Smooth muscle cell (in vitro differentiated cells): ENCODE measurements around the gene COG1. TPM values are rescaled to one million over a fixed set of nuclear protein-coding genes. Genes with fewer than 3 reads are reported as not detected.

ENCODE experiments used
- DNase-seq: peaks from one replicate; lab custom pipeline; 2025; ENCODE audit not compliant: unreplicated experiment; lab: John Stamatoyannopoulos, UW
- H2AFZ ChIP-seq: fragments of 200-600 bp; sonication (generic); 2 replicates; pipeline ENCODE4 v1.6.0; 2016; ENCODE audit warnings: antibody characterized with exemption, low read depth, mild to moderate bottlenecking
- H3F3A ChIP-seq: fragments of 200-600 bp; sonication (generic); 2 replicates; pipeline ENCODE4 v1.6.0; 2017; ENCODE audit warnings: antibody characterized with exemption, low read depth
- H3K27ac ChIP-seq: fragments of 200-600 bp; sonication (generic); 2 replicates; pipeline ENCODE4 v1.5.1; 2016; ENCODE audit warnings: low read depth, mild to moderate bottlenecking
- H3K27me3 ChIP-seq: fragments of 200-600 bp; sonication (generic); 2 replicates; pipeline ENCODE4 v1.6.1; 2016; ENCODE audit warnings: low read depth, mild to moderate bottlenecking
- H3K36me3 ChIP-seq: fragments of 200-600 bp; sonication (generic); 2 replicates; pipeline ENCODE4 v1.5.1; 2016; ENCODE audit warnings: low read depth
- H3K4me1 ChIP-seq: fragments of 200-600 bp; sonication (generic); 2 replicates; pipeline ENCODE4 v1.5.1; 2016; ENCODE audit warnings: low read depth
- H3K4me2 ChIP-seq: fragments of 200-600 bp; sonication (generic); 2 replicates; pipeline ENCODE4 v1.6.0; 2016; ENCODE audit warnings: mild to moderate bottlenecking
- H3K4me3 ChIP-seq: fragments of 200-600 bp; sonication (generic); 2 replicates; pipeline ENCODE4 v1.5.1; 2016; ENCODE audit warnings: mild to moderate bottlenecking
- H3K79me2 ChIP-seq: fragments of 200-600 bp; sonication (generic); 2 replicates; pipeline ENCODE4 v1.6.0; 2016; ENCODE audit warnings: low read depth, mild to moderate bottlenecking
- H3K9ac ChIP-seq: fragments of 200-600 bp; sonication (generic); 2 replicates; pipeline ENCODE4 v1.6.0; 2016; ENCODE audit warnings: low read depth
- H3K9me3 ChIP-seq: fragments of 200-600 bp; sonication (generic); replicated peaks from 2 replicates; pipeline ENCODE4 v1.5.1; 2016; ENCODE audit warnings: low read depth
- H4K20me1 ChIP-seq: fragments of 200-600 bp; sonication (generic); 2 replicates; pipeline ENCODE4 v1.6.0; 2016; ENCODE audit warnings: low read depth
- CTCF ChIP-seq: fragments of 200-600 bp; sonication (generic); IDR thresholded peaks from 2 replicates; pipeline ENCODE4 v1.5.1; 2017; ENCODE audit warnings: borderline replicate concordance, mild to moderate bottlenecking, antibody characterized with exemption; ENCODE audit not compliant: insufficient read depth, poor library complexity, severe bottlenecking
- WGBS: methylation state at CpG from one replicate; pipeline ENCODE4 v1.1.7; 2016; ENCODE audit warnings: low lambda C conversion rate; 5-methylcytosine and 5-hydroxymethylcytosine counted together
- polyA plus RNA-seq: library from polyadenylated mRNA; unstranded; fragments of >200 nt; fragmentation: Nextera tagmentation; extraction: Ambion mirVana; gene quantifications from 2 replicates; pipeline ENCODE4 v1.2.1, GENCODE V29; 2016
- total RNA-seq: library from RNA; depleted of rRNA; stranded (reverse); fragments of >200 nt; gene quantifications from 2 replicates; pipeline ENCODE4 v1.2.3, GENCODE V29; 2014

The COG1 gene
- total and polyA plus RNA-seq, 2 experiments from 2014 or later = 29.4 to 37.8 TPM

DNA sequence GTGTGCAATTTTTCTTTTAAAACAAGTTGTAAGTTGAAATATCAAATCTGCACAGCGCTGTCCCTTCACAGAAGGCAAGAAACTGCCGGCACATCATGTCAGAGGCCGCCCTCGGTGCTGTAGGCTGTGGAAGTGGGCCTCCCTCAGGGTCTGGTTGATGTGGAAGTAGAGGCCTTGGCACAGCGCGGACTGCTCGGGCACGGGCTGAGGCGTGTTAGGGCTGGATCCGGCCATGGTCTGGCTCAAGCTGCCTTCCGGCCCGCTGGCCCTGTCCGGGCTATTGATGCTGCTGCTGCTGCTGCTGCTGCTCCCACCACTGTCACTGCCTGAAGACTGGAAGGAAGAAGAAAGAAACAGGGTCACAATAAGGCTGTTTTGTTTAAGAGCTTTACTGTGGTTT is 16.6 kb downstream of the COG1 start:
- no peaks in the 10 kb centered on the region for H3K4me1 ChIP-seq
- H3K36me3 ChIP-seq = peaks cover 5% of the 10 kb centered on the region
- no peak overlapping the region for H2AFZ ChIP-seq
- H4K20me1 ChIP-seq = peaks cover 40% of the 10 kb centered on the region
- peaks cover 2% of the 10 kb centered on the region for H3F3A ChIP-seq
- H3K9me3 ChIP-seq = no peaks in the 10 kb centered on the region
- no peak overlapping the region for H3K4me3 ChIP-seq
- no peak for TF ChIP-seq CTCF
- H3K9ac ChIP-seq = no peak overlapping the region
- no peak overlapping the region for H3K27ac ChIP-seq
- DNase-seq = no peak
- H3K27me3 ChIP-seq = no peaks in the 10 kb centered on the region
- peaks cover 12% of the 10 kb centered on the region for H3K79me2 ChIP-seq
- H3K4me2 ChIP-seq = no peak overlapping the region
- 96% methylated on average over 13 of the region's 13 CpGs for WGBS

GRCh38 chr17:73210002-73210678 is 17.3 kb downstream of the COG1 start:
- Histone ChIP-seq H3K4me2 (peak overlapping the region; percentile 44), H3K27ac (peak overlapping the region; percentile 35), H3F3A (peaks cover 2% of the 10 kb centered on the region), H3K79me2 (peaks cover 12% of the 10 kb centered on the region), H3K4me3 (no peak overlapping the region), H3K36me3 (peaks cover 5% of the 10 kb centered on the region), H4K20me1 (peaks cover 43% of the 10 kb centered on the region), H3K9me3 (no peaks in the 10 kb centered on the region), H3K27me3 (no peaks in the 10 kb centered on the region), H3K4me1 (no peaks in the 10 kb centered on the region), H2AFZ (no peak overlapping the region), H3K9ac (no peak overlapping the region)
- DNase-seq = no peak
- WGBS = 69% methylated on average over 8 of the region's 8 CpGs
- TF ChIP-seq CTCF = peak; percentile 34

DNA sequence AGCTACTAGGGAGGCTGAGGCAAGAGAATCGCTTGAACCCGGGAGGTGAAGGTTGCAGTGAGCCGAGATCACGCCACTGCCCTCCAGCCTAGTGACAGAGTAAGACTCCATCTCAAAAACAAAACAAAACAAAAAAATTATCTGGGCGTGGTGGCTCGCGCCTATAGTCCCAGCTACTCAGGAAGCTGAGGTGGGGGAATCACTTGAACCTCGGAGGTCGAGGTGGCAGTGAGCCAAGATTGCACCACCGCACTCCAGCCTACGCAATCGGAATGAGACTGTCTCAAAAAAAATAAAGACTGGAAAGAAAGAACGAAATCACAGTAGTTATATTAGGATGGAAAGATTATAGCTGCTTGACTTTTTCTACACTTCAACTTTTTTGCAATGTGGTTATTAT is 18.9 kb downstream of the COG1 start:
- H3K4me1 ChIP-seq = no peaks in the 10 kb centered on the region
- no peak overlapping the region for H3K4me2 ChIP-seq
- no peaks in the 10 kb centered on the region for H3K9me3 ChIP-seq
- H3K27me3 ChIP-seq = no peaks in the 10 kb centered on the region
- no peak overlapping the region for H3K9ac ChIP-seq
- peaks cover 2% of the 10 kb centered on the region for H3F3A ChIP-seq
- TF ChIP-seq CTCF = no peak
- peaks cover 5% of the 10 kb centered on the region for H3K36me3 ChIP-seq
- no peak overlapping the region for H3K27ac ChIP-seq
- peaks cover 12% of the 10 kb centered on the region for H3K79me2 ChIP-seq
- WGBS = 93% methylated on average over 13 of the region's 13 CpGs
- no peak overlapping the region for H3K4me3 ChIP-seq
- peaks cover 57% of the 10 kb centered on the region for H4K20me1 ChIP-seq
- DNase-seq = no peak
- H2AFZ ChIP-seq = no peak overlapping the region

- Histone ChIP-seq H3K36me3 (peaks cover 3% of the 10 kb centered on the region), H3F3A (peaks cover 2% of the 10 kb centered on the region), H3K9me3 (no peaks in the 10 kb centered on the region), H4K20me1 (peaks cover 50% of the 10 kb centered on the region), H2AFZ (no peak overlapping the region), H3K4me3 (no peak overlapping the region), H3K27ac (no peak overlapping the region), H3K27me3 (no peaks in the 10 kb centered on the region), H3K79me2 (peaks cover 12% of the 10 kb centered on the region), H3K4me1 (no peaks in the 10 kb centered on the region), H3K4me2 (no peak overlapping the region), H3K9ac (no peak overlapping the region)
- no peak for TF ChIP-seq CTCF
- DNase-seq = no peak
These were observed 21.2 kb downstream of the COG1 start for GRCh38 chr17:73214008-73214407.
